Measurements from ENCODE around the gene CRYBA2. TPM values are rescaled to one million over a fixed set of nuclear protein-coding genes. Genes with fewer than 3 reads are reported as not detected.
A peak's percentile ranks its signal among the peaks of the same experiment; 100 is the strongest.

CRYBA2 gene
- total RNA-seq, 1 experiment from 2014 or later, result not detected

GRCh38 chr2:218958276-218958675 is 34.9 kb downstream of the CRYBA2 start:
- H3K4me3 ChIP-seq, result no peak overlapping the region
- intact Hi-C loops (cut with micrococcal nuclease; ENCODE audit: unreplicated experiment), result no loop called here
- peak overlapping the region; percentile 68; the same call in 1 of the 2 replicates for H3K4me2 ChIP-seq
- H3F3A ChIP-seq (ENCODE audit: insufficient read depth, low read depth), result peaks cover 7% of the 10 kb centered on the region; the same call in 1 of the 2 replicates
- TF ChIP-seq EZH2 (IDR thresholded peaks at IDR 0.05; ENCODE audit: low read depth), result no peak
- TF ChIP-seq, protein P1, sequence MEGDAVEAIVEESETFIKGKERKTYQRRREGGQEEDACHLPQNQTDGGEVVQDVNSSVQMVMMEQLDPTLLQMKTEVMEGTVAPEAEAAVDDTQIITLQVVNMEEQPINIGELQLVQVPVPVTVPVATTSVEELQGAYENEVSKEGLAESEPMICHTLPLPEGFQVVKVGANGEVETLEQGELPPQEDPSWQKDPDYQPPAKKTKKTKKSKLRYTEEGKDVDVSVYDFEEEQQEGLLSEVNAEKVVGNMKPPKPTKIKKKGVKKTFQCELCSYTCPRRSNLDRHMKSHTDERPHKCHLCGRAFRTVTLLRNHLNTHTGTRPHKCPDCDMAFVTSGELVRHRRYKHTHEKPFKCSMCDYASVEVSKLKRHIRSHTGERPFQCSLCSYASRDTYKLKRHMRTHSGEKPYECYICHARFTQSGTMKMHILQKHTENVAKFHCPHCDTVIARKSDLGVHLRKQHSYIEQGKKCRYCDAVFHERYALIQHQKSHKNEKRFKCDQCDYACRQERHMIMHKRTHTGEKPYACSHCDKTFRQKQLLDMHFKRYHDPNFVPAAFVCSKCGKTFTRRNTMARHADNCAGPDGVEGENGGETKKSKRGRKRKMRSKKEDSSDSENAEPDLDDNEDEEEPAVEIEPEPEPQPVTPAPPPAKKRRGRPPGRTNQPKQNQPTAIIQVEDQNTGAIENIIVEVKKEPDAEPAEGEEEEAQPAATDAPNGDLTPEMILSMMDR (conservative IDR thresholded peaks at IDR 0.05), result no peak
- no peaks in the 10 kb centered on the region for H4K20me1 ChIP-seq (ENCODE audit: insufficient read depth)
- H3K4me1 ChIP-seq (replicated peaks; ENCODE audit: insufficient read depth), result peaks cover 3% of the 10 kb centered on the region; the same call in 1 of the 2 replicates
- no peak for DNase-seq
- no peaks in the 10 kb centered on the region for H3K27me3 ChIP-seq (ENCODE audit: insufficient read depth, low read depth)
- no peak overlapping the region for H3K27ac ChIP-seq
- ChIA-PET CTCF (interaction anchor here (0.6 kb wide), 1 partner anchor 11 kb away, joined by 6 read pairs; no protein-coding TSS in a partner anchor), POLR2A (ENCODE audit: unreplicated experiment) (no interaction called here)
- no peaks in the 10 kb centered on the region for H3K36me3 ChIP-seq (ENCODE audit: low read depth)
- no peaks in the 10 kb centered on the region for H3K9me2 ChIP-seq (ENCODE audit: insufficient read depth)
- H2AFZ ChIP-seq, result no peak overlapping the region
- H3K79me2 ChIP-seq (ENCODE audit: low read depth), result no peaks in the 10 kb centered on the region
- no peaks in the 10 kb centered on the region for H3K9me3 ChIP-seq (ENCODE audit: insufficient read depth, low read depth)
- BruUV-seq (replicated peaks), result no TSS peak

DNA sequence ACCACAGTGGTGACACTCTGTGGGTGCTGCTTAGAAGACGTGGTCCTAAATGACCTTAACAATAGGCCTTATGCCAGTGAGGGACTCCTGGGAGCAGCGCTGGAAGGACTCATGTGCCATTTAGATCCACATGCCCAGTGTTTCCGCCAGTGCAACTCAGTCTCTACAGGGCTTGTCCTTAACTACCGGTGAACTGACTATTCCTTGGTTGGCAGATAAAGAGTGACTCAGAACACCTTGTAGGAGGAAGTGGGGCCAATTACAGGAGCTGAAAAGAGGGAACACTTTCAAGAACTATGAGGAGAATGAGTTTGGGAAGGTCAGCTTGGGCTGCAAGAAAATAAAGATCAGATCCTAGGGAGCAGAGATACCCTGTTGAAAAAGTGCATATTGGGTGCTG is 35.6 kb downstream of the CRYBA2 start:
- ChIA-PET CTCF (interaction anchor here (0.6 kb wide), 1 partner anchor 11 kb away, joined by 6 read pairs; no protein-coding TSS in a partner anchor), POLR2A (ENCODE audit: unreplicated experiment) (no interaction called here)
- Histone ChIP-seq H3K36me3 (ENCODE audit: low read depth) (no peaks in the 10 kb centered on the region), H2AFZ (no peak overlapping the region), H3K4me1 (replicated peaks; ENCODE audit: insufficient read depth) (no peaks in the 10 kb centered on the region), H3K9me3 (ENCODE audit: insufficient read depth, low read depth) (no peaks in the 10 kb centered on the region), H3K27ac (no peak overlapping the region), H4K20me1 (ENCODE audit: insufficient read depth) (no peaks in the 10 kb centered on the region), H3K27me3 (ENCODE audit: insufficient read depth, low read depth) (no peaks in the 10 kb centered on the region), H3K4me2 (no peak overlapping the region), H3K79me2 (ENCODE audit: low read depth) (no peaks in the 10 kb centered on the region), H3F3A (ENCODE audit: insufficient read depth, low read depth) (peaks cover 7% of the 10 kb centered on the region; the same call in 1 of the 2 replicates), H3K4me3 (no peak overlapping the region), H3K9me2 (ENCODE audit: insufficient read depth) (no peaks in the 10 kb centered on the region)
- no TSS peak for BruUV-seq (replicated peaks)
- TF ChIP-seq, protein P1 (conservative IDR thresholded peaks at IDR 0.05), result no peak
- TF ChIP-seq EZH2 (IDR thresholded peaks at IDR 0.05; ENCODE audit: low read depth), result no peak
- intact Hi-C loops (cut with micrococcal nuclease; ENCODE audit: unreplicated experiment), result no loop called here
- peak in 1 of 2 experiments; percentile 50 for DNase-seq

- Histone ChIP-seq H3K36me3 (ENCODE audit: low read depth) (no peaks in the 10 kb centered on the region), H4K20me1 (ENCODE audit: insufficient read depth) (no peaks in the 10 kb centered on the region), H3K9me3 (ENCODE audit: insufficient read depth, low read depth) (no peaks in the 10 kb centered on the region), H3F3A (ENCODE audit: insufficient read depth, low read depth) (peaks cover 7% of the 10 kb centered on the region; the same call in 1 of the 2 replicates), H3K27ac (no peak overlapping the region), H3K79me2 (ENCODE audit: low read depth) (no peaks in the 10 kb centered on the region), H3K9me2 (ENCODE audit: insufficient read depth) (no peaks in the 10 kb centered on the region), H3K4me2 (no peak overlapping the region), H2AFZ (no peak overlapping the region), H3K4me1 (replicated peaks; ENCODE audit: insufficient read depth) (no peaks in the 10 kb centered on the region), H3K27me3 (ENCODE audit: insufficient read depth, low read depth) (no peaks in the 10 kb centered on the region), H3K4me3 (no peak overlapping the region)
- intact Hi-C loops (cut with micrococcal nuclease; ENCODE audit: unreplicated experiment), result no loop called here
- no peak for TF ChIP-seq EZH2 (IDR thresholded peaks at IDR 0.05; ENCODE audit: low read depth)
- TF ChIP-seq, protein P1 (conservative IDR thresholded peaks at IDR 0.05), result no peak
- ChIA-PET POLR2A (ENCODE audit: unreplicated experiment) (no interaction called here), CTCF (no interaction called here)
- no peak for DNase-seq
- no TSS peak for BruUV-seq (replicated peaks)
These were observed 37.2 kb downstream of the CRYBA2 start for GRCh38 chr2:218956039-218956438.
